SH-SY5Y (cell line): Measurements from ENCODE around the gene ELP5.

Source experiments
- GATA2 ChIP-seq: IDR thresholded peaks from 2 replicates; pipeline ENCODE4 v1.6.1; 2011; ENCODE audit warnings: mild to moderate bottlenecking, low read depth, low read length
- GATA3 ChIP-seq: IDR thresholded peaks from 2 replicates; pipeline ENCODE4 v1.6.1; 2011; ENCODE audit warnings: low read depth, mild to moderate bottlenecking, low read length, moderate library complexity

DNA sequence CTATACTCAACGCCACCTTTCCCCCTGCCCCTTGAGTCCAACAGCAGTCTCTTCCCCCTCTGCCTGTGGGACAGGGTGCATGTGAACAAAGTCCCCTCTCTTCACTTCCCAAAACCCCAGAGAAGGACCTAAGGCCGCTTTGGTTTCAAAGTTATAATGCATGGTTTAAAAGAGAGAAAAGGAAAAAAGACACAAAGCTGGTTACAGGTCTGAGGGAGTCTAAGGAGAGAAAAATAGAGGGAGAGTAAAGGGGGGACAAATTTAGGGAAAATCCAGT is 8.6 kb upstream of the ELP5 start:
- TF ChIP-seq GATA2 (no peak), GATA3 (no peak)
